GM12878 (cell line): ENCODE data around the gene CNTNAP5. TPM values are rescaled to one million over a fixed set of nuclear protein-coding genes. Genes with fewer than 3 reads are reported as not detected.

Source experiments
- ATAC-seq: fragments of 200-7000 bp; cut with Tn5 transposase; 3 replicates; pipeline ENCODE4 v1.9.1; 2020; ENCODE audit warnings: mild to moderate bottlenecking, moderate library complexity
- BruUV-seq: library from RNA; stranded (reverse); fragments of 400-500 nt; replicated peaks from 2 replicates; lab custom pipeline; 2021; lab: Mats Ljungman, UMichigan
- CTCF ChIA-PET: fragments of 300-600 bp; sonication (Branson Sonifier 250); formaldehyde crosslinking; extraction: SDS; loops from one replicate; lab custom pipeline; 2021; ENCODE audit warnings: inconsistent platforms; lab: Yijun Ruan, JAX
- POLR2A ChIA-PET: fragments of 350-600 bp; formaldehyde crosslinking; extraction: SDS; loops from one replicate; lab custom pipeline; 2021; ENCODE audit warnings: inconsistent platforms; lab: Charles Lee
- RAD21 ChIA-PET: fragments of 300-600 bp; sonication (Branson Sonifier 250); formaldehyde crosslinking; loops from one replicate; lab custom pipeline; 2023; ENCODE audit warnings: antibody characterized with exemption; ENCODE audit not compliant: unreplicated experiment; lab: Charles Lee
- SMC1A ChIA-PET: fragments of 300-600 bp; sonication (Branson Sonifier 250); formaldehyde crosslinking; loops from one replicate; lab custom pipeline; 2023; ENCODE audit not compliant: unreplicated experiment, uncharacterized antibody; lab: Charles Lee
- DNase-seq: peaks from one replicate; pipeline ENCODE4 v3.0.0-alpha.2; 2011; ENCODE audit warnings: low read depth, low spot score
- FAIRE-seq: peaks from 3 replicates; lab custom pipeline; 2011; peaks lifted over from hg19 to GRCh38; lab: Jason Lieb, UNC
- H2AFZ ChIP-seq: 2 replicates; pipeline ENCODE4 v1.6.0; 2011; ENCODE audit warnings: low read depth, low read length, control low read depth; ENCODE audit not compliant: control insufficient read depth
- H3K27ac ChIP-seq: 2 replicates; pipeline ENCODE4 v1.5.1; 2011; ENCODE audit warnings: control low read depth; ENCODE audit not compliant: control insufficient read depth, insufficient read depth
- H3K27me3 ChIP-seq, 2 experiments: replicated peaks in 1 of 2; 2 replicates each; pipeline versions ENCODE4 v1.6.0 to v1.6.1; 2011; ENCODE audit warnings: low read length in 1 of 2; ENCODE audit not compliant: control insufficient read depth in 2 of 2, insufficient read depth in 2 of 2
- H3K36me3 ChIP-seq, 2 experiments: 2 replicates each; pipeline ENCODE4 v1.5.1; 2011; ENCODE audit warnings: low read length in 1 of 2; ENCODE audit not compliant: control insufficient read depth in 2 of 2, insufficient read depth in 2 of 2
- H3K4me1 ChIP-seq: 2 replicates; pipeline ENCODE4 v1.6.1; 2011; ENCODE audit warnings: mild to moderate bottlenecking, low read length, moderate library complexity, mixed read lengths; ENCODE audit not compliant: control insufficient read depth, insufficient read depth
- H3K4me2 ChIP-seq: 2 replicates; pipeline ENCODE4 v1.6.0; 2011; ENCODE audit warnings: control low read depth; ENCODE audit not compliant: control insufficient read depth, insufficient read depth
- H3K4me3 ChIP-seq: fragments of 200-600 bp; sonication (generic); 2 replicates; pipeline ENCODE4 v1.5.1; 2016
- H3K79me2 ChIP-seq: 2 replicates; pipeline ENCODE4 v1.6.0; 2011; ENCODE audit warnings: low read length; ENCODE audit not compliant: control insufficient read depth, insufficient read depth
- H3K9ac ChIP-seq: 2 replicates; pipeline ENCODE4 v1.8.0; 2011; ENCODE audit warnings: low read length, control low read depth, mixed read lengths; ENCODE audit not compliant: control insufficient read depth, insufficient read depth
- H3K9me3 ChIP-seq: replicated peaks from 3 replicates; pipeline ENCODE4 v1.5.1; 2011; ENCODE audit warnings: mild to moderate bottlenecking, low read length; ENCODE audit not compliant: control insufficient read depth, insufficient read depth
- H4K20me1 ChIP-seq: 2 replicates; pipeline ENCODE4 v1.6.0; 2011; ENCODE audit not compliant: control insufficient read depth, insufficient read depth
- EP300 ChIP-seq, 2 experiments: fragments of 150-350 bp in 1 of 2; IDR thresholded peaks; 2 replicates each; pipeline ENCODE4 v1.6.1; 2011 to 2012; ENCODE audit warnings: low read depth in 2 of 2, low read length in 2 of 2, borderline replicate concordance in 1 of 2, improper control_type of control experiment in 1 of 2, inconsistent platforms in 1 of 2; ENCODE audit not compliant: control insufficient read depth in 1 of 2
- JUNB ChIP-seq: IDR thresholded peaks from 2 replicates; pipeline ENCODE4 v1.6.1; 2016; ENCODE audit warnings: antibody characterized with exemption, mild to moderate bottlenecking
- JUND ChIP-seq: IDR thresholded peaks from 2 replicates; pipeline ENCODE4 v1.6.1; 2012; ENCODE audit warnings: low read depth, mild to moderate bottlenecking, low read length, improper control_type of control experiment, moderate library complexity
- TCF3 ChIP-seq: IDR thresholded peaks from 2 replicates; pipeline ENCODE4 v1.6.1; 2012; ENCODE audit warnings: low read depth, mild to moderate bottlenecking, low read length, borderline replicate concordance; ENCODE audit not compliant: insufficient read depth
- WGBS: methylation state at CpG from one replicate; pipeline ENCODE4 v1.1.6; 2016; ENCODE audit warnings: low lambda C conversion rate; ENCODE audit not compliant: insufficient replicate concordance, insufficient coverage; ENCODE audit errors: missing lambda C conversion rate; 5-methylcytosine and 5-hydroxymethylcytosine counted together
- in situ Hi-C: fragments of 300-500 bp; cut with MboI; formaldehyde crosslinking; loops from 9 replicates; pipeline ENCODE4 v1.14.3; 2018; ENCODE audit warnings: mixed read lengths
- intact Hi-C: fragments of 100-400 bp; cut with micrococcal nuclease; formaldehyde crosslinking; loops from one replicate; pipeline ENCODE4 v1.14.2; 2022; ENCODE audit not compliant: unreplicated experiment
- polyA plus RNA-seq, 11 experiments: library from polyadenylated mRNA; depleted of rRNA in 4 of 11; unstranded in 6 of 11; stranded (reverse) in 5 of 11; fragments of >200 nt; fragmentation: Nextera tagmentation in 4 of 11; fragmentation: Illumina TruSeq in 1 of 11; extraction: Ambion mirVana in 4 of 11; extraction: Trizol in 1 of 11; gene quantifications; 1 replicate in 1 of 11; 2 replicates in 10 of 11; pipeline versions ENCODE4 v1.2.1 to v1.2.3, GENCODE V29; 2011 to 2016; ENCODE audit warnings: inconsistent platforms in 2 of 11, missing spikeins in 2 of 11, low read depth in 1 of 11
- total RNA-seq, 4 experiments: library from RNA; depleted of rRNA in 3 of 4; stranded (reverse); fragments of >200 nt in 3 of 4; fragmentation: Illumina TruSeq in 1 of 4; extraction: Trizol in 1 of 4; gene quantifications; 2 replicates each; pipeline versions ENCODE4 v1.2.1 to v1.2.3, GENCODE V29; 2013 to 2021
- TF ChIP-seq, protein P1 (sequence below): fragments of 150-350 bp; IDR thresholded peaks from 2 replicates; pipeline ENCODE4 v1.6.1; 2014; ENCODE audit warnings: mild to moderate bottlenecking, low read depth, low read length
- TF ChIP-seq, protein P2 (sequence below): fragments of 450-650 bp; conservative IDR thresholded peaks from 2 replicates; pipeline ENCODE4 v1.6.1; 2017; ENCODE audit warnings: mild to moderate bottlenecking, moderate library complexity

The CNTNAP5 gene
- total and polyA plus RNA-seq, 10 of the 15 experiments (the other 5 are each of a cell fraction or from before 2014, with no cell fraction given), result not detected

DNA sequence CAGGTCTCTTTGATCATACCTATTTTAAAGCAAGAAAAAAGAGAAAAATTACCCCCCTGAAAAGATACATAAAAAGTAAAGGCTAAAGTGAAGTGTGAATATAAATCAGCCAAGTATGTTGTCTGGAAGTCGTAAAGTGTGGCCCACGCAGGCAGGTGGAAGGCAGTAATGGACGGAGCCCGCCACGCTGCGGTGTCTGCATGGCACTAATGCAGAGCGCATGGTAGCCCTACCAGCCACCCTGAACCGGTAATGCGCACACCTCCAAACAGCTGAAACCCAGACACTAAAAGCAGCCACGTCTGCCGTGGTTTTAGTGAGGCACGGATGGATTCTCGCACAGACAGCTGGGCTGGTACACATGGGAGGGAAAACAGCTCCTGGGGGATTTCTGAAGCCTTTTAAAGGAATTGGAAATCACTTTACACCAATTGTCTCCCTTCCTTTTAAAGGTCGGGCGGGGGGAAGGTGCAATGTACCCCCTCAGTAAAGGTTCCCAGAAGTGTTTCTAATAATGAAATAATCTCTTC lies 615.2 kb downstream of the CNTNAP5 start:
- Histone ChIP-seq H3K9me3 (no peaks in the 10 kb centered on the region), H3K4me1 (no peaks in the 10 kb centered on the region), H3K4me2 (no peak overlapping the region), H3K4me3 (no peak overlapping the region)
- no peak for FAIRE-seq
- TF ChIP-seq JUNB (no peak), JUND (no peak), TCF3 (no peak), EP300 (IDR thresholded peaks at IDR 0.05; ENCODE audit: borderline replicate concordance in 1 of 2, control insufficient read depth in 1 of 2, low read depth in 2 of 2, low read length in 2 of 2) (no peak)
- TF ChIP-seq, protein P1, sequence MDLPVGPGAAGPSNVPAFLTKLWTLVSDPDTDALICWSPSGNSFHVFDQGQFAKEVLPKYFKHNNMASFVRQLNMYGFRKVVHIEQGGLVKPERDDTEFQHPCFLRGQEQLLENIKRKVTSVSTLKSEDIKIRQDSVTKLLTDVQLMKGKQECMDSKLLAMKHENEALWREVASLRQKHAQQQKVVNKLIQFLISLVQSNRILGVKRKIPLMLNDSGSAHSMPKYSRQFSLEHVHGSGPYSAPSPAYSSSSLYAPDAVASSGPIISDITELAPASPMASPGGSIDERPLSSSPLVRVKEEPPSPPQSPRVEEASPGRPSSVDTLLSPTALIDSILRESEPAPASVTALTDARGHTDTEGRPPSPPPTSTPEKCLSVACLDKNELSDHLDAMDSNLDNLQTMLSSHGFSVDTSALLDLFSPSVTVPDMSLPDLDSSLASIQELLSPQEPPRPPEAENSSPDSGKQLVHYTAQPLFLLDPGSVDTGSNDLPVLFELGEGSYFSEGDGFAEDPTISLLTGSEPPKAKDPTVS, result no peak
- TF ChIP-seq, protein P2, sequence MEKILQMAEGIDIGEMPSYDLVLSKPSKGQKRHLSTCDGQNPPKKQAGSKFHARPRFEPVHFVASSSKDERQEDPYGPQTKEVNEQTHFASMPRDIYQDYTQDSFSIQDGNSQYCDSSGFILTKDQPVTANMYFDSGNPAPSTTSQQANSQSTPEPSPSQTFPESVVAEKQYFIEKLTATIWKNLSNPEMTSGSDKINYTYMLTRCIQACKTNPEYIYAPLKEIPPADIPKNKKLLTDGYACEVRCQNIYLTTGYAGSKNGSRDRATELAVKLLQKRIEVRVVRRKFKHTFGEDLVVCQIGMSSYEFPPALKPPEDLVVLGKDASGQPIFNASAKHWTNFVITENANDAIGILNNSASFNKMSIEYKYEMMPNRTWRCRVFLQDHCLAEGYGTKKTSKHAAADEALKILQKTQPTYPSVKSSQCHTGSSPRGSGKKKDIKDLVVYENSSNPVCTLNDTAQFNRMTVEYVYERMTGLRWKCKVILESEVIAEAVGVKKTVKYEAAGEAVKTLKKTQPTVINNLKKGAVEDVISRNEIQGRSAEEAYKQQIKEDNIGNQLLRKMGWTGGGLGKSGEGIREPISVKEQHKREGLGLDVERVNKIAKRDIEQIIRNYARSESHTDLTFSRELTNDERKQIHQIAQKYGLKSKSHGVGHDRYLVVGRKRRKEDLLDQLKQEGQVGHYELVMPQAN, result no peak
- TF ChIP-seq, all 136 proteins: peak for 0
- no peaks in the 10 kb centered on the region for H4K20me1 ChIP-seq
- RAD21 ChIA-PET, result no interaction called here
- CTCF ChIA-PET, result no interaction called here
- no peaks in the 10 kb centered on the region for H3K79me2 ChIP-seq
- BruUV-seq, result no TSS peak
- in situ Hi-C loops, result no loop called here
- H3K27me3 ChIP-seq, result no peaks in the 10 kb centered on the region
- no peak overlapping the region for H2AFZ ChIP-seq
- SMC1A ChIA-PET, result no interaction called here
- no peak overlapping the region for H3K27ac ChIP-seq
- intact Hi-C loops, result no loop called here
- ATAC-seq, result no peak
- DNase-seq, result no peak
- H3K36me3 ChIP-seq, result no peaks in the 10 kb centered on the region
- 38% methylated on average over 10 of the region's 15 CpGs for WGBS
- H3K9ac ChIP-seq, result no peak overlapping the region
- POLR2A ChIA-PET, result no interaction called here
